ENCODE measurements around the gene LTBP3.

LTBP3 gene

GRCh38 chr11:65555693-65556231 lies 2.4 kb downstream of the LTBP3 start (continued):
- TF ChIP-seq PATZ1 (tag by site-specific recombination; IDR thresholded peaks at IDR 0.05) (no peak), ZBTB8A (tag by site-specific recombination; IDR thresholded peaks at IDR 0.05) (no peak), ZNF426 (tag by site-specific recombination; IDR thresholded peaks at IDR 0.05) (no peak), INSM2 (tag by site-specific recombination; IDR thresholded peaks at IDR 0.05) (0 out of 2 replicates have a peak, but pooled peaks have one; percentile 6), SP2 (tag by site-specific recombination; IDR thresholded peaks at IDR 0.05) (0 out of 2 replicates have a peak, but pooled peaks have one; percentile 30), ZNF280C (tag by site-specific recombination; IDR thresholded peaks at IDR 0.05) (no peak)

- H3K4me1 ChIP-seq (ENCODE audit: control insufficient read depth, insufficient read depth, low read length): peaks cover 13% of the 10 kb centered on the region
- ChIA-PET CTCF (interaction anchor here (0.5 to 1.0 kb wide), 7 partner anchors 14 to 1458 kb away, joined by 3 to 5 read pairs (median 4); partner anchors contain the start of genes FAM89B and FIBP), POLR2A (no interaction called here)
Observed at GRCh38 chr11:65554842-65555430, 3.2 kb downstream of the LTBP3 start.

More at GRCh38 chr11:65554842-65555430, 3.2 kb downstream of the LTBP3 start:
- Histone ChIP-seq H3K9me3 (ENCODE audit: control insufficient read depth, insufficient read depth, low read depth, low read length) (no peaks in the 10 kb centered on the region), H3K4me3 (ENCODE audit: low read depth, low read length) (no peak overlapping the region), H3K27ac (ENCODE audit: extremely low read depth, low read depth, low read length) (no peak overlapping the region), H3K36me3 (ENCODE audit: control insufficient read depth in 2 of 2, insufficient read depth in 1 of 2, low read length in 2 of 2) (peaks cover 2 to 30% of the 10 kb centered on the region in 2 experiments; a peak in 2 of 3 replicates)
- no peak for TF ChIP-seq ZNF791 (tag by site-specific recombination; IDR thresholded peaks at IDR 0.05)
- TF ChIP-seq ZBTB17 (tag by site-specific recombination; IDR thresholded peaks at IDR 0.05): peak; percentile 58
- 0 out of 2 replicates have a peak, but pooled peaks have one; percentile 22 for TF ChIP-seq PATZ1 (tag by site-specific recombination; IDR thresholded peaks at IDR 0.05)
- no peak for TF ChIP-seq ZNF16 (tag by site-specific recombination; IDR thresholded peaks at IDR 0.05; ENCODE audit: low read depth)
- peak; percentile 62 for TF ChIP-seq ZNF398 (tag by site-specific recombination; IDR thresholded peaks at IDR 0.05)

Data from HEK293 (cell line).